COLO668 (cell line): ENCODE data around the gene RBM28.

Source experiments
- DNase-seq: peaks from one replicate; lab custom pipeline; 2025; ENCODE audit not compliant: unreplicated experiment; lab: John Stamatoyannopoulos, UW

RBM28 gene

DNA sequence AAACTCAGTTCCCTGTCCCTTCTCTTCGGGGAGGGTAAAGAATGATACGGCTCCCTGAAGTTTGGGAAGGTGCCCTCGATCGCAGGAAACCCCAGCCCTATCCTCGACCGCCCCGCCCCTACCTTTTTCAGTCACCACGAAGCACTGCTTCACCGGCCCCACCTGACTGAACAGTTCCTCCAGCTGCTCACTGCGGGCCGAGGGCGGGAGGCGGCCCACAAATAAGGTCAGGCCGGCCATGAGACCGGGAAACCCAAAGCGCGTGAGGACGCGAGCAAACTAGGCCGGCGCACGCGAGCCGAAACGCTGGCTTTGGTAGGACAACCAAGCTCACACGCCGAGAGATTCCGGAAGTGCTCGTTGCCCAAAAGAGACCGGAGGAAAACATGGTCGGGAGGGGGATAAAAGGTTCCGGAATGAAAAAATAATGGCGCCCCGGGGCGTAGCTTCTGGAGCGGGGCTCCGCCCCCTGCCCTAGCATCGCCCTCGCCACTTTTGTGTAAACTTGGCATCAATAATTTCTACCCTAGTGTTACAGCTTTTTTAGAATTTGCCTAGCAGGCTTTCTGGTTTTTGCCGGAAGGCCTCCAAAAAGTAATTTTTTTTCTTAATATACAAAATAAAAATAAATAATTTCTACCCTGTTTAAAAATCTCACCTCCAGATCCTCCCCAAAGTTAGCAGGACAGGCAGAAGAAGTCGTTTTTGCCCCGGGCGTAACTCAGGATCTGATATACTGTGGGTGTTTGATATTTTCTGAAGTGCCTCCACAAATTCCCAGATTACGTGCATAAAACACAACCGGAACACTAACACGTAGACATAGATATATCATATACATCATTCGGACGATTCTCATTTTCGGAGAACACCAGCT lies at the start of gene RBM28:
Gene RBM28, minus strand, starts transcription at position 355 of the 877 bp plus-strand sequence. Its CDS starts 115 bp downstream, at position 240.
- peak; percentile 89 for DNase-seq

GRCh38 chr7:128392446-128393327 lies 49.0 kb upstream of the RBM28 start:
- DNase-seq: no peak

- no peak for DNase-seq
Observed at GRCh38 chr7:128391805-128392204, 48.1 kb upstream of the RBM28 start.

- no peak for DNase-seq
Observed at GRCh38 chr7:128390871-128391565, 47.3 kb upstream of the RBM28 start.

DNA sequence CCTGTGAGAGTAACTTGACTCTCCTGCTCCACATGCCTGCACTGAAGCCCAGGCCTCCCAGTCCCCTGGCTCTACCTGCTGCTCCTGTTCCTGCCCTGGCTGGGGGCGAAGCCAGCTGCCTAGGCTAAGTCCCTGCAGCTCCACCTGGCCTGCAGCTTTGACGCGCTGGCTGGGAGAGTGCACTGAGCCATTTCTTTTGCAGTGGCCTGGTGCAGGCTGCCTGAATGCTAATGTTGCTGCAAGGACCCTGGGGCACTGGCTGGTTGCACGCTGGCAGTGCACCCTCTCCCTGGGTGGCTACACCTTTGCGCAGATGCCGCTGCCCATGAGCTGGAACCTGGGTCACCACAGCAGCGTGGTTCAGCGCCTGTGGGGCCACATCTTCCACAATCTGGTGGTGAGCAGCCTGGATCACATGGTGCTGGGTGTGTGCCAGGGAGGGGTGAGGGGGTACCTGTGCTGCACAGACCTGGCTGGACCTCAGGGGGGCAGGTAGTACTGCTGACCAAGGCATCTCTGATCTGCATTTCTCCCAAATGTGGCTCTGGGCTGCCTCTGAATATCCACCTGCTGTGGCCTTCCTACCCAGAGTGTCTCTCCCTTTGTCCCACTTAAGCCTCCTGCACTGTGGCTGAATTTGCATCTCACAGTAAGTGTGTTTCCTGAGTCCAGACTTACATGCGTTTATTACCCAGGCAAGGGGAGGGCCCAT lies 46.1 kb upstream of the RBM28 start:
- DNase-seq: no peak

DNA sequence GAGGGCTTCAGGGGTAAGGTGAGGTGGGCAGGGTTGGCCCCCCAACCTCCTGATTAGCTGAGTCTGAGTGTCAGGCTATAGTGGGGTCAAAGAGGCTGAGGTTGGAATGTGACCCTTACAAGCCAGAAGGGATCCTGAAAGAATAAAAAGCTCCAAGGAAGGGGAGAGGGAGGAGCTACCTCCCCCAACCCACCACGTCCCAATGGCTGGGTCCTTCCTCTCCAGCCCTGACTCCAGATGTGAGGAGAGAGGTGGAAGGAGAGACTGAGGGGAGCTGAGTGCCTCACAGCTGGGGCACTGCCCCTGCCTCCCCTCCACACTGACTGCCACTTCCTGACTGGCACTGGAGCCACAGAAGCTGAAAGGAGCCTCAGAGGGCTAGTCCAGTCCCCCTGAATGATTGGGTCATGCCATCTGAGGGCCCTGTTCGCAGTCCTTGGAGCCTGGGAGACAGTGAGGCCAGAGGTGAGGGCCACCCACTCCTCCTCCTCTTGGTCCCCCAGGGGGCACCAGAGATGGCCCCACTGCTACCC lies 45.4 kb upstream of the RBM28 start:
- no peak for DNase-seq

- DNase-seq: no peak
Observed at GRCh38 chr7:128388145-128388485, 44.4 kb upstream of the RBM28 start.

GRCh38 chr7:128387216-128388144 lies 43.8 kb upstream of the RBM28 start:
- DNase-seq: peak; percentile 66

DNA sequence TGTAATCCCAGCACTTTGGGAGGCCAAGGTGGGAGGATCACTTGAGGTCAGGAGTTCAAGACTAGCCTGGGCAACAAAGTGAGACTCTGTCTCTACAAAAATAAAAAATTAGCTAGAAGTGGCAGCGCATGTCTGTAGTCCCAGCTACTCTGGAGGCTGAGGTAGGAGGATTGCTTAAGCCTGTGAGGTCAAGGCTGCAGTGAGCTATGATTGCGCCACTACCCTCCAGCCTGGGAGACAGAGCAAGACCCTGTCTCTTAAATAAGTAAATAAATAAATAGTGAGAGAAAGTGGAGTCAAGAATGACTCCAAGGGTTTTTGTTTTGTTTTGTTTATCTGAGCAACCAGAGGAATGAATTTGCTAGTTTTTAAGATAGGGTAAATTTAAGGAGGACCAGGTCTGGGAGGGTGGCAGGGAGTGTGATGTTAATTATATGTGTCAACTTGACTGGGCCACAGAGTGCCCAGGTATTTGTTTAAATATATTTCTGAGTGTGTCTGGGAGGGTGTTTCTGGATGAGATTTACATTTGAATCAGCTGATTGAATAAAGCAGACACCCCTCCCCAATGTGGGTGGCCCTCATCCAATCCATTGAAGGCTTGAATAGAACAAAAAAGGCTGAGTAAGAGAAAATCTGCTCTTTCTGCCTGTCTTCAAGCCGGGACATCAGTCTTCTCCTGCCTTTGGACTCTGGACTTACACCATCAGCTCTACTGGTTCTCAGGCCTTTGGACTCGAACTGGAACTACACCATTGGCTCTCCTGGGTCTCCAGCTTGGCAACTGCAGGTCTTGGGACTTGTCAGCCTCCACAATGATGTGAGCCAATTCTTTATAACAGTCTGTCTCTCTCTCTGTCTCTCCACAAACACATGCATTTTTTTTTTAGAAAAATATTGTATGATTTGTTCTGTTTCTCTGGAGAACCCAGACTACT lies 42.5 kb upstream of the RBM28 start:
- no peak for DNase-seq

DNA sequence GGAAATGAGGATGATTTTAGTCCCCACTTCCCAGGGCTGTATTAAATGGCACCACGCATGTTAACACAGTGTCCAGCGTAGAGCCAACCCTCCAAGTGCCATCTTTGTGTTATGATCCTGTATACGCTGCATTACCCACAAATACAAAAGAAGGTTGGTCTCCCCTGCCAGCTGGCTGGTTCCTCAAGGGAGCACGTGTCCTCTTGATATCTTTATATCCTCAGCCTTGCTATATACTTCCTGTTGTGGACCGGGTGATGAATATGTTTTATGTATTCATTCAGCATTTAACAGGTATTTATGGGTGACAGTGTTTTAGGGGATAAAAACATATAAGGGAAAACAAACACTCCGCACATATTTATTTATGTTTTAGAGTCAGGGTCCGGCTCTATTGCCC lies 41.0 kb upstream of the RBM28 start:
- no peak for DNase-seq

DNA sequence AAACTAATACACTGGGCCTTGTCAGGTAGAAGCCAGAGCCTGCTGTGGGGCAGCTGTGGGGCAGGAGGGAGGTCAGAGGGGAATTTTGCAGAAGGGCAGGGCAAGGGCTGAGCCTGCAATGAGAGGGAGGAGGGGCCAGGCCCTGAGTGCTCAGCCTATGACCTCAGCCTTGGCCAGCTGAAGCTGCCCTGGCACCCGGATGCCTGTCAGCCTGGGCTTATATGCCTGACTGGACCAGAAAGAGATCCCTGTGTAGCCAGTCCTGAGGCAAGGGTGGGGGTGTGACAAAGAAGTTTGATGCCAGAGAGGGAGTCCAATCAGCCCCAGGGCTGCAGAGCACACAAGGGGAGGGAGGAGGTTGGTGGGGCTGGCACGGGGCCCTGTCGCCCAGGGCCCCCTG lies 40.1 kb upstream of the RBM28 start:
- DNase-seq: no peak

DNA sequence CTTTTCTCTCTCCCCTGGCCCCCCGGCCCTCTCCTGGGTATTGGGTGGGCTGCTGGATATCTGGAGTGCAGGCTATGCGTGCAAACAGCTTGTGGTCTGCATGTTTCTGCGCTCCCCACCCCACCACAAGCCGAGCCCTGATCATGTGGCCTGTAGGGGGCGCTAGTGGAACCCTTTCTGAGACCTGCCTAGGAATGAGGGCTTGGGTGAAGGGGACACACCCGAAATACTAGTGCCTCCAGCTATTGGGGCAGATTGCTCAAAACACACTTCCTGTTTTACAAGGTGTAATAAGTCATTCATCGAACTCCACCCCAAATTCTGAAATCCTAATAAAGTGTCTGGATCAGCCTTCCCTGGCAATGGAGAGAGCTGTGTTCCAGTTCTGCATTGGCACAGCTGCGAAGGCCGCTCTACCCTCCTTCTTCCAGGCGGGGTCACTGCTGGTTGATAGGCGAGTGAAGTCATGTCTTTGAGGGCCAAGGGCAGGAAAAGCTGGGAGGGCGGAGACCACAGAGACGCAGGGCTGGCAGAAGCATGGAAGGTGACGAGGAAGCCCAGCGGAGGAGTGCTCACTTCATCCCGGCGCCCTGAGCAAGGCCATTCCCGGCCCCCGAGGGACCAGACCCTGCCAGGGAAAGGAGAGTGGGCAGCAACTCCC lies 37.6 kb upstream of the RBM28 start:
- peak; percentile 16 for DNase-seq

DNA sequence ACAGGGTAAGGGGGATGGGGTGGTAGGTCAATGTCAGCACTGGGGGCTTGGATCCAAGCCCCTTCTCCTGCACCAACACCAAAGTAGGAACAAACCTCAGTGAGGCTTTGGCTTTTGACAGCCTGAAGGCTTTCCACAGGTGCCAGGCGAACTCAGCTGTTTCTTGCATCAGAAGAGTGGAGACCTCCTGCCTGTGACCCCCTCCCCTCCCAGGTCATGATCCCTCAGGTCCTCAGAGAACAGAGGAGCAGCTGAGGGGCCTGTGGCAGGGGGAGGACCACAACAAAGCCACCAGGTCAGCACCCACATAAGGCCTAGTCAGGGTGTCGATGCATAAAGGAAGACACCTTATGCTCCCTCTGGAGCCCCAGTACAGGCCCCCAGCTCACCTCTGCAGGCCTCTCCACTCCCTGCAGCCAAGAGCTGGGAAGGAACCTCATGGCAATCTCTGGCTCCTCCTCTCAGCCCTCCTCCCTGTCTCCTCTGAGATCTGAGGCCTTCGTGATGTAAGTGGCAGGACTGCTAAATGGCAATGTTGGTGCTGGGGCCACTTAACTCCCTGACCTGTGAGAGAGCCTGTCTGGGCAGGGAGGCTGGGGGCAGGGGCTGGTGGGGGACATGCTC lies 36.9 kb upstream of the RBM28 start:
- no peak for DNase-seq

DNA sequence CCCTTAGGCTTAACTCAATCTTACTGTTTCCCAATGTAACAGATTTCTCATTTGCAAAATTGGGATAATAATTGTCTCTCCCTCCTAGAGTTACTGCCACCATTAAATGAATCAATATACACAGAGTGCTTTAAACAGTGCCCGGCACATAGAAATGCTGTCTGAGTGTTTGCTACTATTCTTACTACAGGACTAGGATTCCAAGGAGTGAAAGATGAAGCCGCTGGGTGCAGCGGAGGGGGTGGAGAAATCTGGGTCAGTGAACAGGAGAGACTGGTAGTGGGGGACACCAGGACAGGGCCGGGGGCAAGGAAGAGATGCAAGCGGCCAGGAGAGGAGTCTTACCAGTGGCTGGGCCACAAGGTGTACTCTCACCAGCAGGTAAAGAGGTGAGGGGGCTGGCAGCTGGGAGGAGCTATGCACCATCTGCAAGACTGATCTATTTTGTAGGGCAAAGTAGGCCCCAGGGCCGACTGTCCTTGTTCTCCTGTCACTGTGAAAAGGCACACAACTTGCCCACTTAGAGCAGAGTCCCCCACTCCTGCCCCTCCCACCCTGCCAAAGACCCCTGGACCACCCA lies 36.3 kb upstream of the RBM28 start:
- no peak for DNase-seq

GRCh38 chr7:128378637-128379036 lies 34.9 kb upstream of the RBM28 start:
- no peak for DNase-seq

DNA sequence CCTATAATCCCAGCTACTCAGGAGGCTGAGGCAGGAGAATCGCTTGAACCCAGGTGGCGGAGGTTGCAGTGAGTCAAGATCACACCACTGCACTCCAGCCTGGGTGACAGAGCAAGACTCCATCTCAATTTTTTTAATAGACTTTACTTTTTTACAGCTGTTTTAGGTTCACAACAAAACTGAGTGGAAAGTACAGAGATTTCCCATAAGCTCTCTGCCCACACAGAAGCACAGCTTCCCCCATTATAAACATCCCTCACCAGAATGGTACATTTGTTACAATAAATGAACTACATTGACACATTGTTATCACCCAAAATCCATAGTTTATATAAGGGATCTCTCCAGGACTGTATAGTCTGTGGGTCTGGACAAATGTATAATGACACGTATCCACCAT lies 32.4 kb upstream of the RBM28 start:
- no peak for DNase-seq

- DNase-seq: no peak
Observed at GRCh38 chr7:128374041-128374440, 30.3 kb upstream of the RBM28 start.
